Measurements from ENCODE around the gene PEX11G.
A peak's percentile ranks its signal among the peaks of the same experiment; 100 is the strongest.

PEX11G gene

GRCh38 chr19:7492558-7492957 is 3.7 kb upstream of the PEX11G start:
- DNase-seq: no peak

GRCh38 chr19:7492142-7492541 is 3.3 kb upstream of the PEX11G start:
- no peak for DNase-seq

DNA sequence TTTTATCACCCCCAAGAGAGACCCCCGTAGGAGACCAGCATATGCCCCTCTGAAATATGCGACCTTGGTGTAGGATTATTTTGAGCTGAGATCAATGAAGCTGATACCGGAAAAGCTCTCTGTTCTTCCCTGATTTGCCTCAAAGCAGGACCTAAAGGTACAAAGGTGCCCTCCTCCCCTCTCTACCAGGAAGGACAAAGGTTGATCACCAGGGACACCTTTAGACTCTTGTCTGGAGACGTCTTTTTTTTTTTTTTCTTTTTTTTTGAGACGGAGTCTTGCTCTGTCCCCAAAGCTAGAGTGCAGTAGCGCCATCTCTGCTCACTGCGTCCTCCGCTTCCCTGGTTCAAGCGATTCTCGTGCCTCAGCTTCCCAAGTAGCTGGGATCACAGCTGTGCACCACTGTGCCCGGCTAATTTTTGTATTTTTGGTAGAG is 792 bp upstream of the PEX11G start:
- no peak for DNase-seq

DNA sequence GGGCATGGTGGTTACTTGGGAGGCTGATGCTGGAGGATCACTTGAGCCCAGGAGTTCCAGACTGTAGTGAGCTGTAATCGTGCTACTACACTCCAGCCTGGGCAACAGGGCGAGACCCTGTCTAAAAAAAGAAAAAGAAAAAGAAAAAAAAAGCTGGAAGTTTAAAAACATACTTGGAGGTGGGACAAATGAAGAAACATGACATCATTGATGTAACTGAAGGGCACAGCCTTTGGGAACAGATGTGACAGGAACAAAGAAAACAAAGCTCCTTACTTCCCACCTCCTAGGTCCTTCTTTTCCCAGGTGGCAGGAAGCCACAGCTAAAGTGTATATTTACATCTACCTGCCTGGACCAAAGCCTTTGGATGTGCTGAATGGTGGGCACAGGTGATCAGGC is 1.9 kb downstream of the PEX11G start:
- DNase-seq: no peak

DNA sequence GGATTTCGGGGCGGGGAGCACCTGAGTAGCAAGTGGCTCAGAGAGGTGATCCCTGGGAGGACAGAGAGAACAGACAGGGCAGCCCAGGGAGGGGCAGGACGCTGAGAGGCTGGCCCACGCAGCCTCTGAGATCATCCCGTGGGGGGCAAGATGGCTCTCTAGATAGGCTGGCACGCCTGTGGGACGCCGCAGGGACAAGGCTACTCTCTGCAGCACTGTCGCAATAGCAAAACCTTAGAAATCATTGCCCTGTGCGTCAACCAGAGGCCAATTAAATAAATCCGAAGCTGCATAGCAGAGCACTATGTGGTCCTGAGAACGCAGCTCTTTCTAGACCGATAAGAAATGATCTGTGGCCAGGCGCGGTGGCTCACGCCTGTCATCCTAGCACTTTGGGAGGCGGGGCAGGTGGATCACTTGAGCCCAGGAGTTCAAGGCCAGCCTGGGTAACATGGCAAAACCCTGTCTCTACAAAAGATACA is 5.1 kb downstream of the PEX11G start:
- no peak for DNase-seq

GRCh38 chr19:7482584-7483439 is 6.0 kb downstream of the PEX11G start:
- DNase-seq: peak; percentile 47

- DNase-seq: no peak
These were observed 7.9 kb downstream of the PEX11G start for GRCh38 chr19:7480970-7481255.

- no peak for DNase-seq
These were observed 8.4 kb downstream of the PEX11G start for GRCh38 chr19:7480222-7480969.

GRCh38 chr19:7478843-7479227 is 10.0 kb downstream of the PEX11G start:
- DNase-seq: no peak

DNA sequence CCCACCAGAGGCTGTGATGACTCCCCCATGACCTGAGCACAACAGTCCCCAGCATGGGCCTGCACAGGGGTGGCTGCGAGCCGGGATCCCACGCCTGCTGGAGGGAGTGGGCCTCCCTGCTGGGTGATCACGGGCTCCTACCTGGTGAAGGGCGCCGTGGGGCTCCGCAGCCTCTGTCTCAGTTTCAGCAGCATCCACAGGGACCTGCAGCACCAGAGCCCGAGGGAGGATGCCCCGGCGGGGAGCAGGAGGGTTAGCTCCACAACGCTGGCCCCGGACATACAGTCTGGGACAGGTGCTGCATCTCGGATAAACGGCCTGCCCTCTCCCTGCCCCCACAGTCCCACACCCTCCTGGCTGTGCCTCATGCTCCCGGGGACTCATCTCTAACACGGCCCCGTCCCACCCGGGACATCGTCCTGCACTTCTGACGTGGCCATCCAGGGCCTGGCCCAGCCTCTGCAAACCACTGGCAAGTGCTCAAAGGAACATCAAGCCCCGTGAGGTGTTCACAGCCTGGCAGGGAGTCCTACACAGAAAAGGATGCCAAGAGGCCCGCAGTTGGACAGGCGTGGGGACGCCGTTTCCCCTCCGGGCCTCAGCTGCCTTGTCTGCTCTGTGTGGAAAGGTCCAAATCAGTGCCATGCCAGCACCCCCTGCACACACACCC is 10.5 kb downstream of the PEX11G start:
- DNase-seq: no peak

- DNase-seq: no peak
These were observed 11.1 kb downstream of the PEX11G start for GRCh38 chr19:7477758-7478157.

GRCh38 chr19:7476777-7477494 is 11.9 kb downstream of the PEX11G start:
- DNase-seq: no peak

GRCh38 chr19:7476241-7476640 is 12.6 kb downstream of the PEX11G start:
- no peak for DNase-seq

GRCh38 chr19:7475665-7476064 is 13.2 kb downstream of the PEX11G start:
- DNase-seq: no peak

- DNase-seq: no peak
These were observed 16.9 kb downstream of the PEX11G start for GRCh38 chr19:7471696-7472615.

DNA sequence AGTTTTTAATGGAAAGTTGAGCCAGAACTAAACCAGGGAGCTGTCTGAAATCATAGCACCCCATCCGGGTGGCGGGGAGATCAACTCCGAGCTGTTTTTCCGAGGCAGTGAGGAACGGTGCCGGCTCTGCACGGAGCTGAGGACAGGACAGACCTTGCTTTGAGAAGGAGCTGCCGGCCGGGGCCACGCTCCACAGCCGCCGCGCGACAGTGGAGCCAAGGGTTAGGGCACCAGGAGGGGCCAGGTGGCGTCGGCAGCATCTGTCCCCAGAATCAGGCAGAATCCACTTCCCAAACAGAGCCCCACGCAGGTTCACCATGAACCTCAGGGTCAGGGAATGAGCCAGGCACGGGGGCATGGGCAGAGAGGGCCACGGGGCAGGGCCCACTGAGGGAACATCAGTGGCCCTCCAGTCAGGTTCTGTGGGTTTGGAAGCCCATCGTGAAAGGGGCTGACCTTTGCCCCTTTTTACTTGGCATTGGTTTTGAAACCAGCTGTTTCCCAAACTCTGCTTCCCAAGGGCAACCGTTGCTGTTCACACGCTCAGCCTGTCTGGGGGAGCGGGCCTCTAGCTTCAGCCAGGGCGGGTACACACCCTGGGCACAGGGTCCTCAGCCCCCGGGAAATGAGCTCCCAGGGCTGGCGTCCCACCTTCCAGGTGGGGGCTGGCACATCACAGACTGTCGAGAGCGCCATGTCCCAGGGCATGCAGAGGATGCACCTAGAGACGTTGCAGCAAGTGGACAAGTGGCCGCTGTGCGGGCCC is 18.1 kb downstream of the PEX11G start:
- DNase-seq: no peak

DNA sequence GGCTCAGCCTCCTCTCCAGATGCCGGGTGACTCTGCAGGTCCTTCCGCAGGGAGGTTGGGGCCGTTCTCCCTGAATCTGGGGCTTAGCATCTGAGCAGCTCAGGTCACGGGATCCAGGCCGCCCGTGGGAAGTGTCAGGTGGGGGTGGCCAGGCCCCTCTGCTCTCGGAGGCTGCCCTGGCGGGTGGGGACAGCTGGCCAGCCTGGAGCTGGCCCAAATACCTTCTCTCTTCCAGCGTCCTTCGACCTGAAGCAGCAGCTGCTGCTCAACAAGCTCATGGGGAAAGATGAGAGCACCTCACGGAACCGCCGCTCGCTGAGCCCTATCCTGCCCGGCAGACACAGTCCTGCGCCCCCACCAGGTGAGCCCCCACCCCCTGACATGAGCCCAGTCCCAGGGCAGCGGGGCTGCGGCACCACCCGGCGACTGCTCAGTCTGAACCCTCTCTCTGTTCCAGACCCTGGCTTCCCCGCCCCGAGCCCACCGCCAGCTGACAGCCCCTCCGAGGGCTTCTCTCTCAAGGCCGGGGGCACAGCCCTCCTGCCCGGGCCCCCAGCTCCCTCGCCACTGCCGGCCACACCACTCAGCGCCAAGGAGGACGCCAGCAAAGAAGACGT is 19.1 kb downstream of the PEX11G start:
- no peak for DNase-seq

DNA sequence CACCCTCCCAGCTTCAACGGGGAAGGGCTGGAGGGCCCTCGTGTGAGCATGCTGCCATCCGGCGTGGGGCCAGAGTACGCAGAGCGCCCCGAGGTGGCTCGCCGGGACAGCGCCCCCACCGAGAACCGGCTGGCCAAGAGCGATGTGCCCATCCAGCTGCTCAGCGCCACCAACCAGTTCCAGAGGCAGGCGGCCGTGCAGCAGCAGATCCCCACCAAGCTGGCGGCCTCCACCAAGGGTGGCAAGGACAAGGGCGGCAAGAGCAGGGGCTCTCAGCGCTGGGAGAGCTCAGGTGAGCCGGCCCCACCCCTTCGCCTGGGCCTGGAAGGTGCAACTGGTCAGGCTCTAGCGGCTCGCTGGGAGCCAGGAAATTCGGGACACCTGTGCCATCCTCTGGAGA is 20.0 kb downstream of the PEX11G start:
- no peak for DNase-seq

DNA sequence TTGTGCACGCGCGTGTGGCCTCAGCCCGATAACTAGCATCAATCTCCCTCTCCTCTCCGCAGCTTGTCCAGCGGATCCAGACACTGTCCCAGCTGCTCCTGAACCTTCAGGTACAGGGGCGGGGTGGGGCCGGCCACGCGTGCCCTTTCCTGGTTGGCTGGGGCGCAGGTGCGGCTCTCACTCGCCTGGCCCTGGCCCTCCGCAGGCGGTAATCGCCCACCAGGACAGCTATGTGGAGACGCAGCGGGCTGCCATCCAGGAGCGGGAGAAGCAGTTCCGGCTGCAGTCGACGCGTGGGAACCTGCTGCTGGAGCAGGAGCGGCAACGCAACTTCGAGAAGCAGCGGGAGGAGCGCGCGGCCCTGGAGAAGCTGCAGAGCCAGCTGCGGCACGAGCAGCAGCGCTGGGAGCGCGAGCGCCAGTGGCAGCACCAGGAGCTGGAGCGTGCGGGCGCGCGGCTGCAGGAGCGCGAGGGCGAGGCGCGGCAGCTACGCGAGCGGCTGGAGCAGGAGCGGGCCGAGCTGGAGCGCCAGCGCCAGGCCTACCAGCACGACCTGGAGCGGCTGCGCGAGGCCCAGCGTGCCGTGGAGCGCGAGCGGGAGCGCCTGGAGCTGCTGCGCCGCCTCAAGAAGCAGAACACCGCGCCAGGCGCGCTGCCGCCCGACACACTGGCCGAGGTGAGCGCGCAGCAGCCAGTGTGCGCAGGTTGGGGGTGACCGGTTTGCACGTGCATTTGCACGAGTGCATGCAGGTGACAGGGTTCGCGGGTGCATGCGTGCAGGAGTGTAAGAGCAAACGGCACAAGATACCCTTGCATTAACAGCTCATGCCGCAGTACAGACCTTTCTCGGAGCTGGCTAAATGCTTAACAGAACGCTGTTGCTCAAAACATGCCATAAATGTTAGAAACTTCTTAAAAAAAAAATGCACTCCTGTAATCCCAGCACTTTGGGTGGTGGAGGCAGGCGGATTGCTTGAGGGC is 21.5 kb downstream of the PEX11G start:
- no peak for DNase-seq
